SK-N-SH (cell line): ENCODE data around the gene KLHL12. TPM values are rescaled to one million over a fixed set of nuclear protein-coding genes. Genes with fewer than 3 reads are reported as not detected.

ENCODE experiments used
- CTCF ChIA-PET: fragments of 300-600, 350-600 bp; formaldehyde crosslinking; extraction: SDS; loops from one replicate; lab custom pipeline; 2021; lab: Yijun Ruan, JAX
- POLR2A ChIA-PET: fragments of 350-600 bp; sonication (Branson Sonifier 250); formaldehyde crosslinking; extraction: SDS; loops from one replicate; lab custom pipeline; 2020; ENCODE audit warnings: antibody characterized with exemption, inconsistent platforms; lab: Yijun Ruan, JAX
- DNase-seq: peaks from one replicate; pipeline ENCODE4 v3.0.0; 2012
- H2AFZ ChIP-seq: fragments of 200-600 bp; sonication (generic); 2 replicates; pipeline ENCODE4 v1.8.1; 2016; ENCODE audit warnings: antibody characterized with exemption, mild to moderate bottlenecking, low read depth
- H3F3A ChIP-seq: fragments of 200-600 bp; sonication (generic); replicated peaks from 2 replicates; pipeline ENCODE3; 2016; ENCODE audit warnings: antibody characterized with exemption, mild to moderate bottlenecking; ENCODE audit not compliant: insufficient read depth
- H3K27ac ChIP-seq, 2 experiments: fragments of 200-500 bp in 1 of 2; fragments of 200-600 bp in 1 of 2; sonication (Bioruptor generic) in 1 of 2; sonication (generic), shearing (Covaris generic) in 1 of 2; 2 replicates each; pipeline versions ENCODE4 v1.5.1 to v1.6.1; 2014 to 2016; ENCODE audit warnings: low read depth in 2 of 2, inconsistent platforms in 1 of 2, low read length in 1 of 2, mild to moderate bottlenecking in 1 of 2, mixed read lengths in 1 of 2
- H3K27me3 ChIP-seq: fragments of 200-600 bp; sonication (generic), shearing (Covaris generic); 2 replicates; pipeline ENCODE4 v1.6.1; 2016; ENCODE audit warnings: mixed run types; ENCODE audit not compliant: insufficient read depth
- H3K36me3 ChIP-seq, 2 experiments: fragments of 200-500 bp in 1 of 2; fragments of 200-600 bp in 1 of 2; sonication (Bioruptor generic) in 1 of 2; sonication (generic) in 1 of 2; replicated peaks in 1 of 2; 2 replicates each; pipeline versions ENCODE3 to v1.5.1; 2014 to 2016; ENCODE audit warnings: low read length in 1 of 2, mild to moderate bottlenecking in 1 of 2; ENCODE audit not compliant: insufficient read depth in 2 of 2, control insufficient read depth in 1 of 2
- H3K4me1 ChIP-seq, 2 experiments: fragments of 200-500 bp in 1 of 2; fragments of 200-600 bp in 1 of 2; sonication (Bioruptor generic) in 1 of 2; sonication (generic), shearing (Covaris generic) in 1 of 2; 2 replicates each; pipeline versions ENCODE4 v1.5.1 to v1.6.1; 2014 to 2016; ENCODE audit warnings: low read depth in 1 of 2, low read length in 1 of 2, mixed run types in 1 of 2; ENCODE audit not compliant: insufficient read depth in 2 of 2, control insufficient read depth in 1 of 2
- H3K4me2 ChIP-seq: fragments of 200-600 bp; sonication (generic), shearing (Covaris generic); 2 replicates; pipeline ENCODE4 v1.6.1; 2017; ENCODE audit warnings: mixed run types
- H3K4me3 ChIP-seq, 2 experiments: fragments of 200-500 bp in 1 of 2; fragments of 200-600 bp in 1 of 2; sonication (Bioruptor generic) in 1 of 2; sonication (generic), shearing (Covaris generic) in 1 of 2; 2 replicates each; pipeline versions ENCODE4 v1.5.1 to v1.8.1; 2014 to 2016; ENCODE audit warnings: low read depth in 2 of 2, inconsistent platforms in 1 of 2, low read length in 1 of 2, mild to moderate bottlenecking in 1 of 2, mixed read lengths in 1 of 2, moderate library complexity in 1 of 2
- H3K79me2 ChIP-seq: fragments of 200-600 bp; sonication (generic); 2 replicates; pipeline ENCODE4 v1.8.1; 2017; ENCODE audit warnings: mild to moderate bottlenecking; ENCODE audit not compliant: insufficient read depth
- H3K9ac ChIP-seq: fragments of 200-600 bp; sonication (generic); 2 replicates; pipeline ENCODE4 v1.6.1; 2017; ENCODE audit warnings: mixed run types
- H3K9me2 ChIP-seq: fragments of 200-600 bp; sonication (generic); 2 replicates; pipeline ENCODE4 v1.6.1; 2017; ENCODE audit warnings: mixed run types
- H3K9me3 ChIP-seq: fragments of 200-600 bp; sonication (generic); 2 replicates; pipeline ENCODE4 v1.6.1; 2017; ENCODE audit warnings: mixed run types, mild to moderate bottlenecking, moderate library complexity
- H4K20me1 ChIP-seq: fragments of 200-600 bp; sonication (generic); 2 replicates; pipeline ENCODE4 v1.6.1; 2017; ENCODE audit warnings: mild to moderate bottlenecking, mixed run types; ENCODE audit not compliant: insufficient read depth
- CHD2 ChIP-seq: fragments of 150-350 bp; IDR thresholded peaks from 2 replicates; pipeline ENCODE4 v1.6.1; 2018; ENCODE audit warnings: low read length; ENCODE audit not compliant: partially characterized antibody
- ELF1 ChIP-seq: IDR thresholded peaks from 2 replicates; pipeline ENCODE4 v1.4.0; 2012
- EP300 ChIP-seq, 2 experiments: IDR thresholded peaks; 2 replicates each; pipeline versions ENCODE4 v1.4.0 to v1.6.1; 2012; ENCODE audit warnings: borderline replicate concordance in 1 of 2, low read depth in 1 of 2, low read length in 1 of 2
- FOSL2 ChIP-seq: IDR thresholded peaks from 2 replicates; pipeline ENCODE4 v1.4.0; 2012; ENCODE audit warnings: low read depth, mild to moderate bottlenecking, moderate library complexity, borderline replicate concordance
- FOXM1 ChIP-seq: IDR thresholded peaks from 2 replicates; pipeline ENCODE4 v1.4.0; 2012; ENCODE audit warnings: low read depth, mild to moderate bottlenecking
- GABPA ChIP-seq: IDR thresholded peaks from 2 replicates; pipeline ENCODE4 v1.4.0; 2012; ENCODE audit warnings: low read depth, mild to moderate bottlenecking
- MEF2A ChIP-seq: IDR thresholded peaks from 2 replicates; pipeline ENCODE4 v1.4.0; 2012; ENCODE audit warnings: low read depth, borderline replicate concordance
- MXI1 ChIP-seq: IDR thresholded peaks from 2 replicates; pipeline ENCODE4 v1.6.1; 2012; ENCODE audit warnings: mild to moderate bottlenecking, low read depth, low read length, improper control_type of control experiment
- NRF1 ChIP-seq: IDR thresholded peaks from 2 replicates; pipeline ENCODE4 v1.6.1; 2012; ENCODE audit warnings: low read depth, mild to moderate bottlenecking, low read length
- RCOR1 ChIP-seq: fragments of 150-350 bp; IDR thresholded peaks from 2 replicates; pipeline ENCODE4 v1.6.1; 2017; ENCODE audit warnings: antibody characterized with exemption, low read length
- RFX5 ChIP-seq: IDR thresholded peaks from 2 replicates; pipeline ENCODE4 v1.6.1; 2012; ENCODE audit warnings: mild to moderate bottlenecking, improper control_type of control experiment, low read length
- RXRA ChIP-seq: IDR thresholded peaks from 2 replicates; pipeline ENCODE4 v1.4.0; 2012; ENCODE audit warnings: low read depth, mild to moderate bottlenecking, borderline replicate concordance
- TAF1 ChIP-seq: IDR thresholded peaks from 2 replicates; pipeline ENCODE4 v1.6.1; 2012; ENCODE audit warnings: low read depth, mild to moderate bottlenecking, low read length, moderate library complexity, borderline replicate concordance
- TEAD4 ChIP-seq: IDR thresholded peaks from 2 replicates; pipeline ENCODE4 v1.4.0; 2012; ENCODE audit warnings: mild to moderate bottlenecking, borderline replicate concordance; ENCODE audit not compliant: insufficient read depth
- YY1 ChIP-seq: IDR thresholded peaks from 2 replicates; pipeline ENCODE4 v1.4.0; 2012; ENCODE audit warnings: low read depth, mild to moderate bottlenecking
- WGBS: methylation state at CpG from one replicate; pipeline ENCODE4 v1.1.6; 2017; ENCODE audit warnings: low lambda C conversion rate; 5-methylcytosine and 5-hydroxymethylcytosine counted together
- polyA plus RNA-seq, 3 experiments: library from polyadenylated mRNA; depleted of rRNA; stranded (reverse); fragments of >200 nt; gene quantifications; 2 replicates each; pipeline ENCODE4 v1.2.3, GENCODE V29; 2012
- TF ChIP-seq, protein P1 (sequence below): fragments of 200-600 bp; sonication (generic); IDR thresholded peaks from 2 replicates; pipeline ENCODE4 v1.6.1; 2017; ENCODE audit warnings: antibody characterized with exemption, mild to moderate bottlenecking, moderate library complexity
- TF ChIP-seq, protein P2 (sequence below): IDR thresholded peaks from 2 replicates; pipeline ENCODE4 v1.4.0; 2012; ENCODE audit warnings: low read depth, borderline replicate concordance
- TF ChIP-seq, protein P3 (sequence below): fragments of 150-350 bp; IDR thresholded peaks from 2 replicates; pipeline ENCODE4 v1.6.1; 2017; ENCODE audit warnings: antibody characterized with exemption, low read length, low read depth, borderline replicate concordance
- TF ChIP-seq, protein P4 (sequence below): IDR thresholded peaks from 2 replicates; pipeline ENCODE4 v1.4.0; 2012; ENCODE audit warnings: low read depth
- TF ChIP-seq, protein P5 (sequence below): fragments of 150-350 bp; IDR thresholded peaks from 2 replicates; pipeline ENCODE4 v1.6.1; 2016; ENCODE audit warnings: mild to moderate bottlenecking, low read depth, low read length

KLHL12 gene
- polyA plus RNA-seq, 1 of the 3 experiments (the other 2 are of a cell fraction): 22.6 TPM

DNA sequence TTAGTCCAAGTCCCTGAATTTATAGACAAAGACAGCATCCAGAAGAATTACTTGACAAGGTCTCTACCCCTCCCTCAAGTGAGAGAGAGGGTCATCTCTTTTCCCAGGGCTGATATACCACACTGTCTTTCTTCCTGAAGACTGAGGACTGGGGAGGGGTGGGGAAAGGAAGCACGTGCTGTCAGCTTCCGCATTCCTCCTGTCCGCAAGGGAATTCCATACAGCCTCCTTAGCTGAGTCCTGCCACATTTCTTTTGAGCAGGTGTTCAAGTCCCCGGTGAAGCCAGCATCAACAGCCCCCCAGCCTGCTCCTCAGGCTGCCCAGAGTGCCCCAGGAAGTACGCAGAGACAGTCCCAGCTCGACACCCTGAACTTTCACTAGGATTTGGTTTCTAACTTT, 82.1 kb downstream of the KLHL12 start:
- CTCF ChIA-PET: interaction anchor here (0.8 kb wide), 1 partner anchor 152 kb away, joined by 3 read pairs; no protein-coding TSS in a partner anchor
- H3K9me3 ChIP-seq: no peaks in the 10 kb centered on the region
- TF ChIP-seq NRF1: no peak
- TF ChIP-seq, protein P1, sequence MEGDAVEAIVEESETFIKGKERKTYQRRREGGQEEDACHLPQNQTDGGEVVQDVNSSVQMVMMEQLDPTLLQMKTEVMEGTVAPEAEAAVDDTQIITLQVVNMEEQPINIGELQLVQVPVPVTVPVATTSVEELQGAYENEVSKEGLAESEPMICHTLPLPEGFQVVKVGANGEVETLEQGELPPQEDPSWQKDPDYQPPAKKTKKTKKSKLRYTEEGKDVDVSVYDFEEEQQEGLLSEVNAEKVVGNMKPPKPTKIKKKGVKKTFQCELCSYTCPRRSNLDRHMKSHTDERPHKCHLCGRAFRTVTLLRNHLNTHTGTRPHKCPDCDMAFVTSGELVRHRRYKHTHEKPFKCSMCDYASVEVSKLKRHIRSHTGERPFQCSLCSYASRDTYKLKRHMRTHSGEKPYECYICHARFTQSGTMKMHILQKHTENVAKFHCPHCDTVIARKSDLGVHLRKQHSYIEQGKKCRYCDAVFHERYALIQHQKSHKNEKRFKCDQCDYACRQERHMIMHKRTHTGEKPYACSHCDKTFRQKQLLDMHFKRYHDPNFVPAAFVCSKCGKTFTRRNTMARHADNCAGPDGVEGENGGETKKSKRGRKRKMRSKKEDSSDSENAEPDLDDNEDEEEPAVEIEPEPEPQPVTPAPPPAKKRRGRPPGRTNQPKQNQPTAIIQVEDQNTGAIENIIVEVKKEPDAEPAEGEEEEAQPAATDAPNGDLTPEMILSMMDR: no peak
- TF ChIP-seq FOXM1: no peak
- TF ChIP-seq RFX5: no peak
- TF ChIP-seq GABPA: no peak
- TF ChIP-seq YY1: no peak
- TF ChIP-seq CHD2: no peak
- TF ChIP-seq, protein P2, sequence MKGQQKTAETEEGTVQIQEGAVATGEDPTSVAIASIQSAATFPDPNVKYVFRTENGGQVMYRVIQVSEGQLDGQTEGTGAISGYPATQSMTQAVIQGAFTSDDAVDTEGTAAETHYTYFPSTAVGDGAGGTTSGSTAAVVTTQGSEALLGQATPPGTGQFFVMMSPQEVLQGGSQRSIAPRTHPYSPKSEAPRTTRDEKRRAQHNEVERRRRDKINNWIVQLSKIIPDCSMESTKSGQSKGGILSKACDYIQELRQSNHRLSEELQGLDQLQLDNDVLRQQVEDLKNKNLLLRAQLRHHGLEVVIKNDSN: no peak
- TF ChIP-seq MEF2A: no peak
- no peak for TF ChIP-seq TEAD4
- TF ChIP-seq, protein P3, sequence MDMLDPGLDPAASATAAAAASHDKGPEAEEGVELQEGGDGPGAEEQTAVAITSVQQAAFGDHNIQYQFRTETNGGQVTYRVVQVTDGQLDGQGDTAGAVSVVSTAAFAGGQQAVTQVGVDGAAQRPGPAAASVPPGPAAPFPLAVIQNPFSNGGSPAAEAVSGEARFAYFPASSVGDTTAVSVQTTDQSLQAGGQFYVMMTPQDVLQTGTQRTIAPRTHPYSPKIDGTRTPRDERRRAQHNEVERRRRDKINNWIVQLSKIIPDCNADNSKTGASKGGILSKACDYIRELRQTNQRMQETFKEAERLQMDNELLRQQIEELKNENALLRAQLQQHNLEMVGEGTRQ: no peak
- TF ChIP-seq FOSL2: no peak
- TF ChIP-seq EP300 (IDR thresholded peaks at IDR 0.05; ENCODE audit: borderline replicate concordance in 1 of 2, low read depth in 1 of 2, low read length in 1 of 2): no peak
- TF ChIP-seq, protein P4, sequence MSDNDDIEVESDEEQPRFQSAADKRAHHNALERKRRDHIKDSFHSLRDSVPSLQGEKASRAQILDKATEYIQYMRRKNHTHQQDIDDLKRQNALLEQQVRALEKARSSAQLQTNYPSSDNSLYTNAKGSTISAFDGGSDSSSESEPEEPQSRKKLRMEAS: no peak
- TF ChIP-seq TAF1: no peak
- TF ChIP-seq ELF1: no peak
- TF ChIP-seq RCOR1: no peak
- TF ChIP-seq MXI1: no peak
- TF ChIP-seq, protein P5, sequence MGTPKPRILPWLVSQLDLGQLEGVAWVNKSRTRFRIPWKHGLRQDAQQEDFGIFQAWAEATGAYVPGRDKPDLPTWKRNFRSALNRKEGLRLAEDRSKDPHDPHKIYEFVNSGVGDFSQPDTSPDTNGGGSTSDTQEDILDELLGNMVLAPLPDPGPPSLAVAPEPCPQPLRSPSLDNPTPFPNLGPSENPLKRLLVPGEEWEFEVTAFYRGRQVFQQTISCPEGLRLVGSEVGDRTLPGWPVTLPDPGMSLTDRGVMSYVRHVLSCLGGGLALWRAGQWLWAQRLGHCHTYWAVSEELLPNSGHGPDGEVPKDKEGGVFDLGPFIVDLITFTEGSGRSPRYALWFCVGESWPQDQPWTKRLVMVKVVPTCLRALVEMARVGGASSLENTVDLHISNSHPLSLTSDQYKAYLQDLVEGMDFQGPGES: no peak
- TF ChIP-seq RXRA: no peak
- TF ChIP-seq, all 33 proteins: peak for 0
- no peaks in the 10 kb centered on the region for H3K79me2 ChIP-seq
- H3K27ac ChIP-seq: no peak overlapping the region
- no peak overlapping the region for H3K4me3 ChIP-seq
- H2AFZ ChIP-seq: no peak overlapping the region
- H3K9me2 ChIP-seq: no peaks in the 10 kb centered on the region
- H3K36me3 ChIP-seq: no peaks in the 10 kb centered on the region
- H3K9ac ChIP-seq: no peak overlapping the region
- H3K4me2 ChIP-seq: no peak overlapping the region
- H3F3A ChIP-seq: no peaks in the 10 kb centered on the region
- no peak for DNase-seq
- WGBS: 70% methylated on average over 6 of the region's 6 CpGs
- H4K20me1 ChIP-seq: no peaks in the 10 kb centered on the region
- H3K27me3 ChIP-seq: no peaks in the 10 kb centered on the region
- no peaks in the 10 kb centered on the region for H3K4me1 ChIP-seq
- POLR2A ChIA-PET: no interaction called here
